NT2/D1 (cell line): ENCODE results near the gene NEDD9.

Experiments
- DNase-seq: peaks from one replicate; pipeline ENCODE4 v3.0.0-alpha.2; 2011; ENCODE audit warnings: low read depth, low spot score
- H3K27me3 ChIP-seq: 2 replicates; pipeline ENCODE4 v1.6.0; 2011; ENCODE audit warnings: mild to moderate bottlenecking; ENCODE audit not compliant: insufficient read length, insufficient read depth
- H3K36me3 ChIP-seq: 2 replicates; pipeline ENCODE4 v1.6.1; 2011; ENCODE audit warnings: mild to moderate bottlenecking, low read length, mixed read lengths; ENCODE audit not compliant: insufficient read depth, insufficient read length
- H3K4me1 ChIP-seq: 2 replicates; pipeline ENCODE4 v1.5.1; 2011; ENCODE audit not compliant: insufficient read depth, insufficient read length
- H3K4me3 ChIP-seq: 2 replicates; pipeline ENCODE4 v1.5.1; 2011; ENCODE audit warnings: low read depth; ENCODE audit not compliant: insufficient read length
- H3K9ac ChIP-seq: 2 replicates; pipeline ENCODE4 v1.6.0; 2011; ENCODE audit warnings: low read depth; ENCODE audit not compliant: insufficient read length
- H3K9me3 ChIP-seq: 2 replicates; pipeline ENCODE4 v1.5.1; 2011; ENCODE audit warnings: mild to moderate bottlenecking, low read length; ENCODE audit not compliant: insufficient read depth
- SUZ12 ChIP-seq: IDR thresholded peaks from 2 replicates; pipeline ENCODE4 v1.6.1; 2011; ENCODE audit not compliant: insufficient read length, insufficient read depth; ENCODE audit errors: extremely low read depth
- YY1 ChIP-seq: IDR thresholded peaks from 2 replicates; pipeline ENCODE4 v1.6.1; 2011; ENCODE audit not compliant: insufficient read length, insufficient read depth
- ZNF274 ChIP-seq: IDR thresholded peaks from 2 replicates; pipeline ENCODE4 v1.6.1; 2011; ENCODE audit warnings: mild to moderate bottlenecking, low read depth, low read length

The NEDD9 gene

DNA sequence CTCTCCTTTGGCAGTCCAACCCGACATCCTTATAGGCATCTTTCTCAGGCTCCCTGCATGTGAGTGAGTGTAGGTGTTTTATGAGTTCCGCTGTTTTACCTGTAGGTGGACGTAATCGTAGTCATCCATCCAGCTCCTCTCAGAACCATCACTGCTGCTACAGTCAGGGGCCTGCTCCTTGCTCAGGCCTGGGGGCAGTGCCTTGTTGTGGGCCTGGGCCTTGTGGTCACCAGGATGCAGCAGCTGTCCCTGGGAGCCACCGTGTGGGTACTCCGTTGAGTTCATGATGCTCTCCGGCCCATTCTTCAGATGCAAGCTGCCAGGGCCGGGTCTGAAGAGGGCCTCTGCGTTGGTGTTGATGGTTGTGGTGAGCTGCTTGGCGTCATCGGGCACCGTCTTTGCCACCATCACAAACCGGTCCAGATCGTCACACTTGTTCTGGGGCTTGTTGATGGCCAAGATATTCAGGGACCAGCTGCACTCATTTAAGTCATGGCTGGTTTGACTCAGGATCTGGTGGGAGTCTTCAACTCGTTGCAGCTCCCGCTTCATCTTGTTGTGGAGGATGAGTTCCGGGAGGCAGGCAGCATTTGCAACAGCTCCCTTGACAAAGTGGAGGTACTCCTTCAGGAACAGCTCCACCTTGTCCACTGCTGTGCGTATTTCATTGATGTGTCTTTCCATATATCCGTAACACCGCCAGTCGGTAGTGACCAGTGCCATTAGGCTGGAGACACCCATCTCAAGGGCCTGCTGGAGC, 42.4 kb downstream of the NEDD9 start:
- H3K4me1 ChIP-seq: no peaks in the 10 kb centered on the region
- no peaks in the 10 kb centered on the region for H3K9me3 ChIP-seq
- TF ChIP-seq YY1: no peak
- TF ChIP-seq SUZ12: no peak
- TF ChIP-seq ZNF274: no peak
- H3K4me3 ChIP-seq: no peak overlapping the region
- no peaks in the 10 kb centered on the region for H3K27me3 ChIP-seq
- no peak for DNase-seq
- H3K36me3 ChIP-seq: peaks cover 61% of the 10 kb centered on the region
- H3K9ac ChIP-seq: no peak overlapping the region

GRCh38 chr6:11188161-11188915, 44.1 kb downstream of the NEDD9 start:
- Histone ChIP-seq H3K36me3 (peaks cover 60% of the 10 kb centered on the region), H3K4me1 (no peaks in the 10 kb centered on the region), H3K27me3 (no peaks in the 10 kb centered on the region), H3K9me3 (no peaks in the 10 kb centered on the region), H3K4me3 (no peak overlapping the region), H3K9ac (no peak overlapping the region)
- no peak for TF ChIP-seq ZNF274
- TF ChIP-seq SUZ12: no peak
- no peak for TF ChIP-seq YY1
- DNase-seq: no peak

DNA sequence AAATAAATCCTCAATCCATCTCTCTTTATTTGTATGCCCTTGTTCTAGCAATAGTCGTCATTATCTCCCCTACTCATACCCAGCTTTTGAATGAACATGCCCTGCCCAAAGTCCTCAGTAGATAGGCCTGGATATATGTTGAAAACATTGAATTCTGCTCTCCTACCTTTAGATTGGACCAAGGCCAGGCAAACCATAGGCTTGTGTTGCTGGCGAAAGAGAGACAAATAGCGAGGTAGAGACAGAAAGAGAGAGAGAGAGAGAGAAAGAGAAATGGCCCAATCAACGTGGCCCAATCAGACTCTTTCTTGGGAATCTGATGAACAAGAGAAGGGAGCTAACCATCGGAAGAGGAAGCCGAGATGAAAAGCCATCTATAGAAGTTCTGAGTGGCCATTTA, 45.2 kb downstream of the NEDD9 start:
- H3K9ac ChIP-seq: no peak overlapping the region
- no peak for TF ChIP-seq YY1
- TF ChIP-seq SUZ12: no peak
- no peak for TF ChIP-seq ZNF274
- DNase-seq: no peak
- H3K4me3 ChIP-seq: no peak overlapping the region
- H3K4me1 ChIP-seq: no peaks in the 10 kb centered on the region
- peaks cover 59% of the 10 kb centered on the region for H3K36me3 ChIP-seq
- no peaks in the 10 kb centered on the region for H3K27me3 ChIP-seq
- no peaks in the 10 kb centered on the region for H3K9me3 ChIP-seq

DNA sequence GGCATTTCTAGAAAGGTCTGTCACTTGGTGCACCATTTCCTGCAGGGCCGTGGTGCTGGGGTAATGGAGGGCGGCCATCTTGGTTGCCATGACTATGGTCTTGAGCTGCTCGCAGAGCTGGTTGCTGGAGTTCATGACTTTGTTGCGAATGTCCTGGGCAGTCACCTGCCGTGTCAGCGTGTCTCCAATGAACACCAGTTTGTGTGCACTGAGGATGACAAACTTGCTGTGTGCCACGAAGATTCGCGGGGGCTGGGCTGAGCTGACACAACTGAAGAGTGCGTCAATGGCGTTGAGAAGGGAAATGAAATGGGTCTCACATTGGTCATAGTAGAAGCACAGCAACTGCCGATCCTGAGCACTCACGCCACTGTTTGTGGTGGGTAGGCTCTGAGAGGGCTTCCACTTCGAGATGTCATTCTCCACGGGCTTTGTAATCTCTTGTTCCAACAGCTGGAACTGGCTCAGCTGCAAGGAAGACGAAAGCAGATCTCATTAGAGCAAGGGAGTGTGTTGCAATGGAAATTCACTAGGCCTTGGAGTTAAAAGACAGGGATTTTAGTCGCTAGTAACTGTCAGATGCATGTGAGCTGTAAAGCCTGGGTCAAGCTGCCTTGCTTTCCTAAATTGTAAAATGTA, 47.1 kb downstream of the NEDD9 start:
- Histone ChIP-seq H3K27me3 (no peaks in the 10 kb centered on the region), H3K9me3 (no peaks in the 10 kb centered on the region), H3K4me3 (no peak overlapping the region), H3K4me1 (no peaks in the 10 kb centered on the region), H3K9ac (no peak overlapping the region), H3K36me3 (peaks cover 41% of the 10 kb centered on the region)
- TF ChIP-seq SUZ12 (no peak), YY1 (no peak), ZNF274 (no peak)
- DNase-seq: no peak

DNA sequence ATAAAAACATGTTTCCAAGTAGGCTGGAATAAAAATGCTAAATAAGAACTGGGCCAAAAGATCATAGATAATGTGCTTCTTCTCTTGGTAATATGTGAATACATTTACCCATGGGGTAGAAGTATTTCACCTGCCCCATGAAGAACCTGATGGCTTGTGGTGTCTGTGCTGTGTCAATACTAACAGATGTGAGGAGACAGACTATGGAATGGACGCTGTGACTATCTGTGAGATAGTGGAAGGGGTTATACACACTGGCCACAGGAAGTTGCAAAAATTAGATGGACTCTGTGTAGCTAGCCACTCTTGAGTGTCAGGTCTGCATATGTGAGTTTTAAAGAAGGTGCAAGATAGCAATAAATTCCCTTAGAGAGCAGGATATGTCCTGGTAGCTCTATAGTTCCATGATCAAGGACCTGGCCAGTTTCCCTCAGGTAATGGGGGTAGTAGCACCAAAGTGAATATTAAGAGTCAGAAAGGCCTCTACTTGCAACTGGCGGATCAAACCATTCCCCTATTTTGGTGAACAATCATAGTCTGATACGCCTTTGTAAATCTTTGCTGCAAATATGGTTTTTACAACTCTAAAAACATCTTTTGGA, 48.6 kb downstream of the NEDD9 start:
- no peak overlapping the region for H3K4me3 ChIP-seq
- DNase-seq: no peak
- TF ChIP-seq ZNF274 (no peak), YY1 (no peak), SUZ12 (no peak)
- H3K4me1 ChIP-seq: no peaks in the 10 kb centered on the region
- H3K9me3 ChIP-seq: no peaks in the 10 kb centered on the region
- H3K36me3 ChIP-seq: peaks cover 29% of the 10 kb centered on the region
- H3K9ac ChIP-seq: no peak overlapping the region
- H3K27me3 ChIP-seq: no peaks in the 10 kb centered on the region

- TF ChIP-seq SUZ12: no peak
- no peak for TF ChIP-seq YY1
- TF ChIP-seq ZNF274: no peak
- H3K4me3 ChIP-seq: no peak overlapping the region
- no peaks in the 10 kb centered on the region for H3K9me3 ChIP-seq
- no peak overlapping the region for H3K9ac ChIP-seq
- H3K36me3 ChIP-seq: peaks cover 11% of the 10 kb centered on the region
- no peak for DNase-seq
- H3K27me3 ChIP-seq: no peaks in the 10 kb centered on the region
- no peaks in the 10 kb centered on the region for H3K4me1 ChIP-seq
Observed at GRCh38 chr6:11181478-11182136, 50.9 kb downstream of the NEDD9 start.

DNA sequence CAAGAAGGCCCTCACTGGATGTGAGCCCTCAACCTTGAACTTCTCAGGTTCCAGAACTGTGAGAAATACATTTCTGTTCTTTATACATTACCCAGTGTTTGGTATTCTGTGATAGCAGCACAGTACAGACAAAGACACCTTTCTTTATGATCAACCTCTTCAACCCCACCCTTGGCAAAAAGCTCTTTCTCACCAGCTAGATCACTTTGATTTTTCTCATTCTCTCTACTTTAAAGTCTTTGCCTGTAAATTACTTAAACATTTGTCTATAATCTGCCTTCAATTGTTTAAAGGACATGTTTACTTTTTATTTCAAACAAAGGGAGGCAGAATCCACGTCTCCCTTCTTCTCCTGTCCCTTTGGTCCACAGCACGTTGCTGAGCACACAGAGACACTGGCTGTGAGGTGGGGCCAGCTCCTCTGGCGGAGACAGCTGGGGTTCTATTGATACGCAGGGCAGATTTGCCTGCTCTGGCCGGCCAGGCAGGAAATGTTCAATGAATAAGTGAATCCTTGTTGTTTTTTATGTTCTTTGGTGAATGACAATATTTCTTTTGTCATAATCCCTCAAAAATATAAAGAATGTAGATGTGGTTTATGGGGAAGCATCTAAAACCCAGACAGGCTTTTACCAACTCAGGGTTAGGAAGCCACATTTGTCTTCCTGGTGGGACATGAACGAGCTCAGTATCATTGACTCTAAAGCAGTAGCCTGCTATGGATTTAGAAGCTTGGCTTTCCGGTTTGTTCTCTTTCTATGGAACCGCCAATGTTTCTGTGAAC, 52.9 kb downstream of the NEDD9 start:
- H3K9ac ChIP-seq: no peak overlapping the region
- H3K9me3 ChIP-seq: no peaks in the 10 kb centered on the region
- no peaks in the 10 kb centered on the region for H3K4me1 ChIP-seq
- no peaks in the 10 kb centered on the region for H3K27me3 ChIP-seq
- H3K36me3 ChIP-seq: no peaks in the 10 kb centered on the region
- no peak for DNase-seq
- no peak overlapping the region for H3K4me3 ChIP-seq
- TF ChIP-seq SUZ12: no peak
- no peak for TF ChIP-seq YY1
- no peak for TF ChIP-seq ZNF274
